H1 (cell line): ENCODE data around the gene MAD2L2. TPM values are rescaled to one million over a fixed set of nuclear protein-coding genes. Genes with fewer than 3 reads are reported as not detected.

ENCODE experiments used
- CTCF ChIA-PET: fragments of 300-600 bp; sonication (Branson Sonifier 250); formaldehyde crosslinking; loops from one replicate; lab custom pipeline; 2021; ENCODE audit not compliant: partially characterized antibody; lab: Charles Lee
- POLR2A ChIA-PET: fragments of 300-600 bp; sonication (Branson Sonifier 250); formaldehyde crosslinking; loops from one replicate; lab custom pipeline; 2021; ENCODE audit warnings: inconsistent platforms; ENCODE audit not compliant: partially characterized antibody; lab: Charles Lee
- DNase-seq, 2 experiments: peaks; one replicate each; pipeline versions ENCODE4 v3.0.0 to v3.0.0-alpha.2; 2010 to 2022; ENCODE audit warnings: low spot score in 2 of 2, low read depth in 1 of 2, mixed read lengths in 1 of 2
- FAIRE-seq: peaks from 2 replicates; lab custom pipeline; 2011; peaks lifted over from hg19 to GRCh38; lab: Jason Lieb, UNC
- H2AFZ ChIP-seq: 2 replicates; pipeline ENCODE4 v1.8.1; 2012; ENCODE audit warnings: low read length, inconsistent platforms
- H2AK5ac ChIP-seq: 2 replicates; pipeline ENCODE4 v1.6.1; 2013; ENCODE audit warnings: low read depth, low read length
- H2BK120ac ChIP-seq: replicated peaks from 2 replicates; pipeline ENCODE3; 2013; ENCODE audit warnings: low read depth, low read length, inconsistent platforms
- H2BK12ac ChIP-seq: 2 replicates; pipeline ENCODE4 v1.6.1; 2013; ENCODE audit warnings: low read depth, low read length
- H2BK15ac ChIP-seq: 2 replicates; pipeline ENCODE4 v1.6.1; 2013; ENCODE audit warnings: low read length
- H2BK20ac ChIP-seq: 2 replicates; pipeline ENCODE4 v1.6.1; 2013; ENCODE audit warnings: low read length
- H2BK5ac ChIP-seq: 2 replicates; pipeline ENCODE4 v1.6.1; 2013; ENCODE audit warnings: low read depth, low read length
- H3K14ac ChIP-seq: 2 replicates; pipeline ENCODE4 v1.6.1; 2013; ENCODE audit warnings: inconsistent platforms; ENCODE audit not compliant: insufficient read length
- H3K18ac ChIP-seq: 2 replicates; pipeline ENCODE4 v1.6.1; 2013; ENCODE audit warnings: low read length; ENCODE audit errors: extremely low read depth
- H3K23ac ChIP-seq: 2 replicates; pipeline ENCODE4 v1.6.1; 2013; ENCODE audit warnings: inconsistent platforms; ENCODE audit not compliant: insufficient read length
- H3K23me2 ChIP-seq: 2 replicates; pipeline ENCODE4 v1.6.1; 2013; ENCODE audit warnings: low read depth, low read length
- H3K27ac ChIP-seq: 2 replicates; pipeline ENCODE4 v1.6.1; 2011; ENCODE audit warnings: low read depth, low read length, inconsistent platforms
- H3K27me3 ChIP-seq, 4 experiments: replicated peaks in 1 of 4; 1 replicate in 1 of 4; 2 replicates in 3 of 4; pipeline versions ENCODE4 v1.6.1 to v1.8.1; 2011 to 2013; ENCODE audit warnings: low read length in 3 of 4, mild to moderate bottlenecking in 3 of 4, inconsistent platforms in 2 of 4, mixed read lengths in 2 of 4, moderate library complexity in 1 of 4; ENCODE audit not compliant: control insufficient read depth in 3 of 4, insufficient read depth in 3 of 4; ENCODE audit errors: extremely low read depth in 1 of 4
- H3K36me3 ChIP-seq, 4 experiments: 2 replicates each; pipeline versions ENCODE4 v1.6.1 to v1.8.1; 2011 to 2013; ENCODE audit warnings: mild to moderate bottlenecking in 4 of 4, low read length in 3 of 4, moderate library complexity in 2 of 4, control low read depth in 1 of 4, inconsistent platforms in 1 of 4; ENCODE audit not compliant: insufficient read depth in 4 of 4, control insufficient read depth in 2 of 4
- H3K4ac ChIP-seq: replicated peaks from 2 replicates; pipeline ENCODE3; 2013; ENCODE audit warnings: low read length, low read depth, mixed read lengths, inconsistent platforms; ENCODE audit not compliant: insufficient read length
- H3K4me1 ChIP-seq, 4 experiments: replicated peaks in 1 of 4; 1 replicate in 1 of 4; 2 replicates in 3 of 4; pipeline versions ENCODE4 v1.6.1 to v1.8.1; 2011 to 2013; ENCODE audit warnings: low read length in 3 of 4, inconsistent platforms in 2 of 4, mixed read lengths in 1 of 4; ENCODE audit not compliant: insufficient read depth in 4 of 4, control insufficient read depth in 3 of 4
- H3K4me2 ChIP-seq, 2 experiments: 2 replicates each; pipeline versions ENCODE4 v1.6.1 to v1.8.1; 2011 to 2013; ENCODE audit warnings: low read depth in 2 of 2, low read length in 2 of 2, control low read depth in 1 of 2, inconsistent platforms in 1 of 2, mild to moderate bottlenecking in 1 of 2; ENCODE audit not compliant: insufficient read depth in 1 of 2
- H3K4me3 ChIP-seq, 4 experiments: fragments of 200-600, 300-600 bp in 1 of 4; sonication (generic), shearing (Covaris generic), sonication (Bioruptor Twin) in 1 of 4; 2 replicates each; pipeline versions ENCODE4 v1.5.1 to v1.8.1; 2011 to 2016; ENCODE audit warnings: low read length in 4 of 4, low read depth in 3 of 4, control low read depth in 2 of 4, inconsistent platforms in 2 of 4, mild to moderate bottlenecking in 2 of 4, mixed read lengths in 1 of 4, moderate library complexity in 1 of 4; ENCODE audit not compliant: insufficient read depth in 2 of 4; ENCODE audit errors: extremely low read depth in 1 of 4
- H3K56ac ChIP-seq: replicated peaks from 2 replicates; pipeline ENCODE3; 2013; ENCODE audit warnings: low read depth, mild to moderate bottlenecking, mixed read lengths, low read length, inconsistent platforms; ENCODE audit not compliant: insufficient read length
- H3K79me1 ChIP-seq: 2 replicates; pipeline ENCODE4 v1.6.1; 2013; ENCODE audit warnings: low read depth, low read length, control low read depth
- H3K79me2 ChIP-seq, 2 experiments: 2 replicates each; pipeline versions ENCODE4 v1.6.1 to v1.8.1; 2012 to 2013; ENCODE audit warnings: low read length in 2 of 2, mild to moderate bottlenecking in 2 of 2, inconsistent platforms in 1 of 2; ENCODE audit not compliant: insufficient read depth in 2 of 2, control insufficient read depth in 1 of 2
- H3K9ac ChIP-seq, 4 experiments: replicated peaks in 1 of 4; 1 replicate in 1 of 4; 2 replicates in 3 of 4; pipeline versions ENCODE4 v1.6.1 to v1.8.1; 2011 to 2013; ENCODE audit warnings: low read depth in 3 of 4, low read length in 3 of 4, control low read depth in 2 of 4, mild to moderate bottlenecking in 2 of 4, moderate library complexity in 2 of 4, inconsistent platforms in 1 of 4; ENCODE audit errors: extremely low read depth in 1 of 4
- H3K9me3 ChIP-seq, 2 experiments: 2 replicates each; pipeline versions ENCODE4 v1.6.1 to v1.8.1; 2012 to 2013; ENCODE audit warnings: mild to moderate bottlenecking in 2 of 2, moderate library complexity in 2 of 2, control low read depth in 1 of 2, inconsistent platforms in 1 of 2, low read depth in 1 of 2, low read length in 1 of 2, mixed read lengths in 1 of 2; ENCODE audit not compliant: insufficient read depth in 2 of 2
- H4K20me1 ChIP-seq, 2 experiments: replicated peaks in 1 of 2; 2 replicates each; pipeline versions ENCODE3 to v1.8.1; 2011 to 2013; ENCODE audit warnings: inconsistent platforms in 2 of 2, low read length in 2 of 2, mild to moderate bottlenecking in 1 of 2; ENCODE audit not compliant: insufficient read depth in 2 of 2, control insufficient read depth in 1 of 2
- H4K5ac ChIP-seq: 2 replicates; pipeline ENCODE4 v1.6.1; 2013; ENCODE audit warnings: low read length, low read depth, mixed read lengths, inconsistent platforms; ENCODE audit not compliant: insufficient read length
- H4K8ac ChIP-seq: 2 replicates; pipeline ENCODE4 v1.8.0; 2013; ENCODE audit warnings: mild to moderate bottlenecking, moderate library complexity, low read length, inconsistent platforms; ENCODE audit not compliant: insufficient read depth; ENCODE audit errors: extremely low read depth
- H4K91ac ChIP-seq: replicated peaks from 2 replicates; pipeline ENCODE3; 2013; ENCODE audit warnings: low read length, mixed read lengths, inconsistent platforms; ENCODE audit not compliant: insufficient read length
- TEAD4 ChIP-seq: IDR thresholded peaks from 2 replicates; pipeline ENCODE4 v1.6.1; 2012; ENCODE audit warnings: low read depth, low read length, inconsistent platforms, mixed read lengths
- WGBS, 2 experiments: shearing (Covaris generic) in 1 of 2; methylation state at CpG; one replicate each; pipeline versions ENCODE4 v1.1.6 to v1.1.7; 2013 to 2015; ENCODE audit warnings: low lambda C conversion rate in 2 of 2, mixed read lengths in 2 of 2, inconsistent platforms in 1 of 2, low coverage in 1 of 2, missing lambda C conversion rate in 1 of 2; ENCODE audit not compliant: insufficient replicate concordance in 2 of 2, insufficient coverage in 1 of 2, insufficient read length in 1 of 2; ENCODE audit errors: extremely low coverage in 1 of 2, missing lambda C conversion rate in 1 of 2; 5-methylcytosine and 5-hydroxymethylcytosine counted together
- polyA plus RNA-seq, 7 experiments: library from polyadenylated mRNA; depleted of rRNA in 3 of 7; stranded (reverse) in 5 of 7; unstranded in 2 of 7; fragments of >200 nt in 5 of 7; fragments of 200-250 nt in 2 of 7; gene quantifications; 1 replicate in 5 of 7; 2 replicates in 1 of 7; 4 replicates in 1 of 7; pipeline versions ENCODE4 v1.2.1 to v1.2.3, GENCODE V29; 2011 to 2013; ENCODE audit warnings: missing spikeins in 2 of 7, mixed read lengths in 2 of 7
- total RNA-seq: library from RNA; stranded (reverse); fragmentation: NEBNext Ultra II Directional; extraction: Animal tissue kit (Norgen Biotek cat#: 25700); gene quantifications from 2 replicates; pipeline ENCODE4 v1.2.1, GENCODE V29; 2021

Gene MAD2L2
- total and polyA plus RNA-seq, 2 of the 8 experiments (the other 6 are each of a cell fraction or from before 2014, with no cell fraction given): 310 to 469 TPM

DNA sequence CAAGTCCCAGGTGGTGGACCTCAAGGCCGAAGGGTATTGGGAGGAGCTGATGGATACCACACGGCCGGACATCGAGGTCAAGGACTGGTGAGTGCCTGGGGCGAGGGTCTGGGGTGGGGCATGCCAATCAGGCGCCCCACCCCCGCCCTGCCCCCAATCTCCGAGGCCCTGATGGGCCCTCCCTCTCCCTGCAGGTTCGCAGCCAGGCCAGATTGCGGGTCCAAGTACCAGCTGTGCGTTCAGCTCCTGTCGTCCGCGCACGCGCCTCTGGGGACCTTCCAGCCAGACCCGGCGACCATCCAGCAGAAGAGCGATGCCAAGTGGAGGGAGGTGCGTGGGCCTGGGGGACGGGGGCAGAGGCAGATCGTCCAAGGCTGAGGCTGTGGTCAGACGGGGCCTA, 22.4 kb downstream of the MAD2L2 start:
- CTCF ChIA-PET: interaction anchor here (0.6 to 1.6 kb wide), 4 partner anchors 13 to 90 kb away, joined by 3 to 4 read pairs (median 3); no protein-coding TSS in a partner anchor
- POLR2A ChIA-PET: interaction anchor here (0.8 to 30.0 kb wide), 7 partner anchors 9 to 93 kb away, joined by 3 to 1025 read pairs (median 5); partner anchors contain the start of genes DRAXIN and MAD2L2

More for the DNA sequence above, 22.4 kb downstream of the MAD2L2 start:
- Histone ChIP-seq H3K79me1 (no peaks in the 10 kb centered on the region), H2BK12ac (no peak overlapping the region), H3K56ac (no peak overlapping the region), H3K23me2 (peaks cover 10% of the 10 kb centered on the region; the same call in 1 of the 2 replicates), H4K91ac (no peak overlapping the region), H3K27ac (no peak overlapping the region), H2BK120ac (no peak overlapping the region), H3K4me2 (no peak overlapping the region), H3K36me3 (peaks cover 2 to 29% (median 8%) of the 10 kb centered on the region in 4 experiments; a peak in 5 of 8 replicates), H2AFZ (no peak overlapping the region), H4K5ac (no peak overlapping the region), H3K4ac (no peak overlapping the region), H4K20me1 (peaks cover 2 to 12% of the 10 kb centered on the region in 2 experiments), H3K79me2 (no peaks in the 10 kb centered on the region), H2BK20ac (no peak overlapping the region), H3K4me3 (no peak overlapping the region), H3K18ac (no peak overlapping the region), H3K4me1 (peaks cover 0 to 11% (median 9%) of the 10 kb centered on the region in 4 experiments; a peak in 6 of 7 replicates), H2BK15ac (no peak overlapping the region), H2BK5ac (no peak overlapping the region), H3K27me3 (no peaks in the 10 kb centered on the region; a peak in 2 of 7 replicates), H3K14ac (no peak overlapping the region), H3K9me3 (no peaks in the 10 kb centered on the region), H2AK5ac (no peak overlapping the region)
- WGBS, 2 experiments: 95% methylated on average over 19 of the region's 23 CpGs; no CpG with 5 or more reads in 1 of the 2 experiments
- no peak for DNase-seq
- FAIRE-seq: no peak
- TF ChIP-seq TEAD4: no peak
- TF ChIP-seq, all 59 proteins: peak for 0
- H4K8ac ChIP-seq: no peak overlapping the region; the same call in 1 of the 2 replicates
- no peak overlapping the region for H3K23ac ChIP-seq
- no peak overlapping the region for H3K9ac ChIP-seq
